Mesenchymal stem cell (in vitro differentiated cells and primary cell): Measurements from ENCODE around the gene TBC1D9.

ENCODE experiments used
- DNase-seq: peaks from one replicate; pipeline ENCODE4 v3.0.0-alpha.2; 2013
- H2AFZ ChIP-seq: one replicate; pipeline ENCODE4 v1.6.1; 2013; ENCODE audit warnings: low read depth, mild to moderate bottlenecking, control low read depth, inconsistent platforms, low read length, moderate library complexity
- H2AK5ac ChIP-seq: 2 replicates; pipeline ENCODE4 v1.6.1; 2013; ENCODE audit warnings: low read length, moderate library complexity, mild to moderate bottlenecking, inconsistent platforms; ENCODE audit not compliant: severe bottlenecking
- H2BK120ac ChIP-seq: one replicate; pipeline ENCODE4 v1.6.1; 2013; ENCODE audit warnings: low read depth, mild to moderate bottlenecking, inconsistent platforms, low read length, moderate library complexity
- H2BK12ac ChIP-seq, 2 experiments: one replicate each; pipeline ENCODE4 v1.6.1; 2013; ENCODE audit warnings: inconsistent platforms in 2 of 2, low read length in 2 of 2, mild to moderate bottlenecking in 2 of 2, moderate library complexity in 2 of 2, control low read depth in 1 of 2
- H2BK15ac ChIP-seq: one replicate; pipeline ENCODE4 v1.6.1; 2013; ENCODE audit warnings: mild to moderate bottlenecking, low read depth, inconsistent platforms; ENCODE audit not compliant: poor library complexity, severe bottlenecking
- H2BK5ac ChIP-seq: 2 replicates; pipeline ENCODE4 v1.6.1; 2013; ENCODE audit warnings: low read depth, mild to moderate bottlenecking, low read length, control low read depth, inconsistent platforms; ENCODE audit not compliant: poor library complexity, severe bottlenecking
- H3K14ac ChIP-seq, 2 experiments: one replicate each; pipeline ENCODE4 v1.6.1; 2013; ENCODE audit warnings: inconsistent platforms in 2 of 2, low read length in 2 of 2, control low read depth in 1 of 2, mild to moderate bottlenecking in 1 of 2, moderate library complexity in 1 of 2
- H3K18ac ChIP-seq, 2 experiments: one replicate each; pipeline ENCODE4 v1.6.1; 2013; ENCODE audit warnings: inconsistent platforms in 2 of 2, low read length in 2 of 2, control low read depth in 1 of 2, low read depth in 1 of 2, mild to moderate bottlenecking in 1 of 2
- H3K23ac ChIP-seq, 2 experiments: one replicate each; pipeline ENCODE4 v1.6.1; 2013; ENCODE audit warnings: inconsistent platforms in 2 of 2, low read length in 2 of 2, mild to moderate bottlenecking in 2 of 2, moderate library complexity in 2 of 2, control low read depth in 1 of 2
- H3K27ac ChIP-seq: 2 replicates; pipeline ENCODE4 v1.5.1; 2013; ENCODE audit warnings: mild to moderate bottlenecking, moderate library complexity, low read length, control low read depth, inconsistent platforms; ENCODE audit not compliant: poor library complexity, severe bottlenecking
- H3K27me3 ChIP-seq, 2 experiments: 2 replicates each; pipeline versions ENCODE4 v1.6.1 to v1.7.0; 2013; ENCODE audit warnings: low read length in 2 of 2, mild to moderate bottlenecking in 2 of 2, moderate library complexity in 2 of 2, control low read depth in 1 of 2, inconsistent platforms in 1 of 2; ENCODE audit not compliant: control insufficient read depth in 1 of 2, insufficient read depth in 1 of 2
- H3K36me3 ChIP-seq, 2 experiments: 2 replicates each; pipeline versions ENCODE4 v1.6.1 to v1.7.0; 2013; ENCODE audit warnings: low read length in 2 of 2, control low read depth in 1 of 2, inconsistent platforms in 1 of 2, low read depth in 1 of 2, mild to moderate bottlenecking in 1 of 2; ENCODE audit not compliant: insufficient read depth in 2 of 2, control insufficient read depth in 1 of 2
- H3K4ac ChIP-seq, 2 experiments: one replicate each; pipeline ENCODE4 v1.6.1; 2013; ENCODE audit warnings: inconsistent platforms in 2 of 2, low read length in 2 of 2, mild to moderate bottlenecking in 2 of 2, moderate library complexity in 2 of 2, control low read depth in 1 of 2, low read depth in 1 of 2
- H3K4me1 ChIP-seq: 2 replicates; pipeline ENCODE4 v1.6.1; 2013; ENCODE audit warnings: low read depth, low read length, control low read depth; ENCODE audit not compliant: control insufficient read depth, insufficient read depth
- H3K4me2 ChIP-seq: 2 replicates; pipeline ENCODE4 v1.6.1; 2013; ENCODE audit warnings: low read length, mild to moderate bottlenecking, inconsistent platforms; ENCODE audit not compliant: poor library complexity, severe bottlenecking
- H3K4me3 ChIP-seq, 2 experiments: 2 replicates each; pipeline versions ENCODE4 v1.5.1 to v1.7.0; 2013; ENCODE audit warnings: low read length in 2 of 2, mild to moderate bottlenecking in 2 of 2, control low read depth in 1 of 2, low read depth in 1 of 2; ENCODE audit not compliant: insufficient read depth in 1 of 2
- H3K79me1 ChIP-seq: replicated peaks from 2 replicates; pipeline ENCODE4 v1.6.1; 2013; ENCODE audit warnings: mild to moderate bottlenecking, control low read depth, low read length, inconsistent platforms; ENCODE audit not compliant: poor library complexity, severe bottlenecking
- H3K9ac ChIP-seq: 2 replicates; pipeline ENCODE4 v1.7.0; 2013; ENCODE audit warnings: mild to moderate bottlenecking, low read length, moderate library complexity
- H3K9me3 ChIP-seq: 2 replicates; pipeline ENCODE4 v1.7.0; 2013; ENCODE audit warnings: mild to moderate bottlenecking, low read length; ENCODE audit not compliant: control insufficient read depth
- H4K8ac ChIP-seq: one replicate; pipeline ENCODE4 v1.6.1; 2013; ENCODE audit warnings: inconsistent platforms, mild to moderate bottlenecking, low read length, moderate library complexity
- H4K91ac ChIP-seq: one replicate; pipeline ENCODE4 v1.6.1; 2013; ENCODE audit warnings: mild to moderate bottlenecking, low read length, inconsistent platforms
- WGBS: methylation state at CpG from one replicate; pipeline ENCODE4 v1.1.7; 2013; ENCODE audit warnings: mixed read lengths; 5-methylcytosine and 5-hydroxymethylcytosine counted together

The TBC1D9 gene

DNA sequence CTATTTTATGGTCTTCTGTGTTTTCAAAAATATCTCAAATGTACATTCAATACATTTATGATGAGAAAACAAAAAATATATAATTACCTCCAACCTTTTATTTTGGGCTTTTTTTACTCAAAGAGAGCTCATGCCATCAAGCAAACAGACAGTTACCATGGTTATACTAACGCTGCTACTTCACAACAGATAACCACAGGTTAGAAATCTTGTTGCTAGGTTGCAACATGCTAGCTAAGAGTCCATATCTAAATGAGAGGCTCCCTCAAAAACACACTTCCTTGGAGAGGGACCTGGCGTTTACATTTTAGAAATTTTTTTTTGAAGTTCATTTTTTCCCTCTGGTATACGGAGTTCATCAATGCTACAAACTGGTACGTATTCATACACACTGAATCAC is 44.3 kb downstream of the TBC1D9 start:
- Histone ChIP-seq H2BK5ac (no peak overlapping the region), H2BK120ac (no peak overlapping the region), H3K79me1 (peaks cover 38% of the 10 kb centered on the region), H4K91ac (no peak overlapping the region), H3K9ac (no peak overlapping the region), H3K14ac (no peak overlapping the region), H3K27ac (no peak overlapping the region), H3K23ac (no peak overlapping the region), H3K4me1 (no peaks in the 10 kb centered on the region), H3K36me3 (peaks cover 0 to 9% of the 10 kb centered on the region in 2 experiments), H2AK5ac (no peak overlapping the region), H3K4me2 (no peak overlapping the region), H3K4me3 (no peak overlapping the region), H3K18ac (no peak overlapping the region), H3K4ac (no peak overlapping the region), H4K8ac (no peak overlapping the region), H3K27me3 (no peaks in the 10 kb centered on the region), H2AFZ (no peak overlapping the region), H2BK12ac (no peak overlapping the region), H2BK15ac (no peak overlapping the region), H3K9me3 (no peaks in the 10 kb centered on the region)
- WGBS = 89% methylated on average over 4 of the region's 4 CpGs
- DNase-seq = peak; percentile 63

GRCh38 chr4:140710908-140711622 is 45.1 kb downstream of the TBC1D9 start:
- no peak overlapping the region for H4K91ac ChIP-seq
- 81% methylated on average over 8 of the region's 11 CpGs for WGBS
- no peak overlapping the region for H2AK5ac ChIP-seq
- no peak overlapping the region for H3K14ac ChIP-seq
- H3K27me3 ChIP-seq = no peaks in the 10 kb centered on the region
- H3K27ac ChIP-seq = no peak overlapping the region
- H2BK12ac ChIP-seq = no peak overlapping the region
- no peak overlapping the region for H2BK5ac ChIP-seq
- H2AFZ ChIP-seq = no peak overlapping the region
- no peaks in the 10 kb centered on the region for H3K9me3 ChIP-seq
- H3K4me1 ChIP-seq = no peaks in the 10 kb centered on the region
- H3K4ac ChIP-seq = no peak overlapping the region
- no peak overlapping the region for H4K8ac ChIP-seq
- H3K18ac ChIP-seq = no peak overlapping the region
- H3K9ac ChIP-seq = no peak overlapping the region
- H3K36me3 ChIP-seq = peaks cover 0 to 8% of the 10 kb centered on the region in 2 experiments
- H3K4me2 ChIP-seq = no peak overlapping the region
- no peak for DNase-seq
- H3K79me1 ChIP-seq = peaks cover 37% of the 10 kb centered on the region
- H3K23ac ChIP-seq = no peak overlapping the region
- H3K4me3 ChIP-seq = no peak overlapping the region
- H2BK15ac ChIP-seq = no peak overlapping the region
- no peak overlapping the region for H2BK120ac ChIP-seq

GRCh38 chr4:140707325-140707724 is 48.9 kb downstream of the TBC1D9 start:
- no peaks in the 10 kb centered on the region for H3K27me3 ChIP-seq
- H2BK12ac ChIP-seq = no peak overlapping the region
- DNase-seq = no peak
- no peak overlapping the region for H3K4ac ChIP-seq
- H2AFZ ChIP-seq = no peak overlapping the region
- H3K27ac ChIP-seq = no peak overlapping the region
- H3K4me2 ChIP-seq = no peak overlapping the region
- H3K4me3 ChIP-seq = no peak overlapping the region
- no peak overlapping the region for H2BK15ac ChIP-seq
- H3K36me3 ChIP-seq = no peaks in the 10 kb centered on the region
- no peak overlapping the region for H3K9ac ChIP-seq
- no peak overlapping the region for H3K14ac ChIP-seq
- H2BK5ac ChIP-seq = no peak overlapping the region
- H3K9me3 ChIP-seq = no peaks in the 10 kb centered on the region
- WGBS = 100% methylated on average over 1 of the region's 1 CpG
- no peak overlapping the region for H2BK120ac ChIP-seq
- H2AK5ac ChIP-seq = no peak overlapping the region
- no peak overlapping the region for H3K18ac ChIP-seq
- H3K79me1 ChIP-seq = peaks cover 40% of the 10 kb centered on the region
- no peaks in the 10 kb centered on the region for H3K4me1 ChIP-seq
- H4K8ac ChIP-seq = no peak overlapping the region
- H3K23ac ChIP-seq = no peak overlapping the region
- no peak overlapping the region for H4K91ac ChIP-seq

- Histone ChIP-seq H3K9ac (no peak overlapping the region), H2BK12ac (no peak overlapping the region), H3K9me3 (no peaks in the 10 kb centered on the region), H4K91ac (no peak overlapping the region), H2BK5ac (no peak overlapping the region), H2AK5ac (no peak overlapping the region), H2AFZ (no peak overlapping the region), H3K27me3 (no peaks in the 10 kb centered on the region), H3K4me2 (no peak overlapping the region), H3K36me3 (no peaks in the 10 kb centered on the region), H3K4ac (no peak overlapping the region), H3K4me1 (no peaks in the 10 kb centered on the region), H2BK120ac (no peak overlapping the region), H3K27ac (no peak overlapping the region), H3K23ac (no peak overlapping the region), H4K8ac (no peak overlapping the region), H3K4me3 (no peak overlapping the region), H3K14ac (no peak overlapping the region), H3K18ac (no peak overlapping the region), H2BK15ac (no peak overlapping the region), H3K79me1 (peaks cover 44% of the 10 kb centered on the region)
- WGBS = no CpG with 5 or more reads among the region's 1 CpG
- no peak for DNase-seq
Observed at GRCh38 chr4:140706665-140707064, 49.5 kb downstream of the TBC1D9 start.
